Astrocyte (in vitro differentiated cells and primary cell): ENCODE data around the gene PET100. TPM values are rescaled to one million over a fixed set of nuclear protein-coding genes. Genes with fewer than 3 reads are reported as not detected.

Source experiments
- DNase-seq: peaks from one replicate; pipeline ENCODE4 v3.0.0-alpha.2; 2010; ENCODE audit warnings: low read depth
- FAIRE-seq: peaks from 2 replicates; lab custom pipeline; 2011; peaks lifted over from hg19 to GRCh38; lab: Jason Lieb, UNC
- H2AFZ ChIP-seq: 2 replicates; pipeline ENCODE4 v1.6.0; 2012; ENCODE audit warnings: low read depth, low read length, inconsistent platforms
- H3K27ac ChIP-seq: 2 replicates; pipeline ENCODE4 v1.5.1; 2011; ENCODE audit warnings: low read depth, low read length, inconsistent platforms
- H3K27me3 ChIP-seq: 2 replicates; pipeline ENCODE4 v1.6.0; 2011; ENCODE audit warnings: low read length, inconsistent platforms; ENCODE audit not compliant: insufficient read depth
- H3K36me3 ChIP-seq: 2 replicates; pipeline ENCODE4 v1.5.1; 2011; ENCODE audit warnings: low read length, inconsistent platforms; ENCODE audit not compliant: insufficient read depth
- H3K4me1 ChIP-seq: 2 replicates; pipeline ENCODE4 v1.5.1; 2011; ENCODE audit warnings: low read length, inconsistent platforms; ENCODE audit not compliant: insufficient read depth
- H3K4me2 ChIP-seq: 2 replicates; pipeline ENCODE4 v1.6.0; 2012; ENCODE audit warnings: low read length, inconsistent platforms
- H3K4me3 ChIP-seq: 2 replicates; pipeline ENCODE4 v1.5.1; 2011; ENCODE audit warnings: low read depth, mild to moderate bottlenecking, low read length, inconsistent platforms; ENCODE audit not compliant: insufficient read depth
- H3K79me2 ChIP-seq: 2 replicates; pipeline ENCODE4 v1.6.0; 2012; ENCODE audit warnings: mild to moderate bottlenecking, low read length, inconsistent platforms; ENCODE audit not compliant: insufficient read depth
- H3K9ac ChIP-seq: 2 replicates; pipeline ENCODE4 v1.6.0; 2012; ENCODE audit warnings: mild to moderate bottlenecking, low read length, inconsistent platforms
- H3K9me3 ChIP-seq: 2 replicates; pipeline ENCODE4 v1.5.1; 2012; ENCODE audit warnings: low read depth, mild to moderate bottlenecking, low read length, inconsistent platforms; ENCODE audit not compliant: insufficient read depth
- H4K20me1 ChIP-seq: 2 replicates; pipeline ENCODE4 v1.6.0; 2012; ENCODE audit warnings: low read length, inconsistent platforms; ENCODE audit not compliant: insufficient read depth
- H3K27ac Mint-ChIP-seq: one replicate; pipeline ENCODE4 v1.8.0; 2021; ENCODE audit warnings: mild to moderate bottlenecking, mixed read lengths; ENCODE audit not compliant: unreplicated experiment
- H3K27me3 Mint-ChIP-seq: one replicate; pipeline ENCODE4 v1.8.0; 2021; ENCODE audit warnings: low read depth, mixed read lengths; ENCODE audit not compliant: unreplicated experiment
- H3K36me3 Mint-ChIP-seq: one replicate; pipeline ENCODE4 v1.8.0; 2021; ENCODE audit warnings: low read depth, mixed read lengths; ENCODE audit not compliant: unreplicated experiment
- H3K4me1 Mint-ChIP-seq: one replicate; pipeline ENCODE4 v1.8.0; 2021; ENCODE audit warnings: low read depth, mixed read lengths; ENCODE audit not compliant: unreplicated experiment
- H3K4me3 Mint-ChIP-seq: one replicate; pipeline ENCODE4 v1.8.0; 2021; ENCODE audit warnings: mild to moderate bottlenecking, moderate library complexity, mixed read lengths; ENCODE audit not compliant: unreplicated experiment
- H3K9me3 Mint-ChIP-seq: one replicate; pipeline ENCODE4 v1.8.0; 2021; ENCODE audit warnings: mild to moderate bottlenecking, mixed read lengths; ENCODE audit not compliant: unreplicated experiment
- CTCF ChIP-seq: IDR thresholded peaks from 2 replicates; pipeline ENCODE4 v1.5.1; 2011; ENCODE audit warnings: low read depth, mild to moderate bottlenecking, inconsistent platforms, low read length, moderate library complexity; ENCODE audit not compliant: insufficient read depth
- EZH2 ChIP-seq: IDR thresholded peaks from 2 replicates; pipeline ENCODE4 v1.6.1; 2012; ENCODE audit warnings: mild to moderate bottlenecking, low read length, inconsistent platforms; ENCODE audit not compliant: insufficient read depth
- total RNA-seq: library from RNA; stranded (reverse); gene quantifications from 2 replicates; pipeline ENCODE4 v1.2.1, GENCODE V29; 2021

The PET100 gene
- total RNA-seq, 1 donor from 2014 or later = 95.8 TPM

- no peaks in the 10 kb centered on the region for H3K4me1 ChIP-seq
- H3K27ac ChIP-seq = no peak overlapping the region
- H3K4me3 ChIP-seq = no peak overlapping the region
- TF ChIP-seq EZH2 = no peak
- TF ChIP-seq CTCF = no peak
- Mint-ChIP-seq H3K4me3 (no peak overlapping the region), H3K9me3 (no peaks in the 10 kb centered on the region), H3K27ac (no peak overlapping the region), H3K36me3 (peaks cover 15% of the 10 kb centered on the region), H3K4me1 (peaks cover 4% of the 10 kb centered on the region), H3K27me3 (no peaks in the 10 kb centered on the region)
- no peaks in the 10 kb centered on the region for H3K27me3 ChIP-seq
- H3K9ac ChIP-seq = no peak overlapping the region
- H3K9me3 ChIP-seq = no peaks in the 10 kb centered on the region
- H3K79me2 ChIP-seq = peaks cover 6% of the 10 kb centered on the region
- H3K4me2 ChIP-seq = no peak overlapping the region
- no peak overlapping the region for H2AFZ ChIP-seq
- no peaks in the 10 kb centered on the region for H4K20me1 ChIP-seq
- no peak for FAIRE-seq
- H3K36me3 ChIP-seq = peaks cover 4% of the 10 kb centered on the region
- DNase-seq = no peak
Observed at GRCh38 chr19:7620442-7621412, 8.9 kb upstream of the PET100 start.

GRCh38 chr19:7622933-7623685 lies 6.5 kb upstream of the PET100 start:
- no peak for DNase-seq
- no peak for FAIRE-seq
- H3K27me3 Mint-ChIP-seq = no peaks in the 10 kb centered on the region
- no peaks in the 10 kb centered on the region for H3K4me1 ChIP-seq
- no peaks in the 10 kb centered on the region for H3K27me3 ChIP-seq
- H3K36me3 ChIP-seq = peaks cover 4% of the 10 kb centered on the region
- H3K4me3 Mint-ChIP-seq = no peak overlapping the region
- H3K27ac Mint-ChIP-seq = no peak overlapping the region
- peaks cover 18% of the 10 kb centered on the region for H3K36me3 Mint-ChIP-seq
- H3K9me3 ChIP-seq = no peaks in the 10 kb centered on the region
- H3K4me2 ChIP-seq = no peak overlapping the region
- H3K9ac ChIP-seq = no peak overlapping the region
- peaks cover 30% of the 10 kb centered on the region for H3K79me2 ChIP-seq
- H3K4me3 ChIP-seq = no peak overlapping the region
- no peak overlapping the region for H2AFZ ChIP-seq
- H3K4me1 Mint-ChIP-seq = peaks cover 4% of the 10 kb centered on the region
- no peaks in the 10 kb centered on the region for H3K9me3 Mint-ChIP-seq
- H4K20me1 ChIP-seq = peaks cover 14% of the 10 kb centered on the region
- TF ChIP-seq CTCF (no peak), EZH2 (no peak)
- no peak overlapping the region for H3K27ac ChIP-seq
